Motor neuron (in vitro differentiated cells): Measurements from ENCODE around the gene BTBD16. TPM values are rescaled to one million over a fixed set of nuclear protein-coding genes. Genes with fewer than 3 reads are reported as not detected.

Experiments
- ATAC-seq, 8 experiments: fragments of 200-7000 bp; cut with Tn5 transposase; replicated peaks in 6 of 8; 2 replicates each; pipeline ENCODE4 v1.8.0; 2021; ENCODE audit warnings: mild to moderate bottlenecking in 8 of 8, moderate library complexity in 8 of 8
- H3K27ac ChIP-seq, 2 donors: fragments of 250-450 bp; sonication (Bioruptor Pico); 2 replicates each; pipeline ENCODE4 v1.9.0; 2021; ENCODE audit warnings: antibody characterized with exemption in 2 of 2, mild to moderate bottlenecking in 2 of 2, moderate library complexity in 1 of 2
- H3K4me1 ChIP-seq, 2 donors: fragments of 250-450 bp; sonication (Bioruptor Pico); replicated peaks in 1 of 2; 2 replicates each; pipeline ENCODE4 v1.6.1; 2021; ENCODE audit warnings: antibody characterized with exemption in 2 of 2, mild to moderate bottlenecking in 2 of 2, moderate library complexity in 1 of 2
- H3K4me3 ChIP-seq, 5 donors: fragments of 250-450 bp; sonication (Bioruptor Pico); 2 replicates each; pipeline ENCODE4 v1.9.0; 2021; ENCODE audit warnings: antibody characterized with exemption in 5 of 5, mild to moderate bottlenecking in 5 of 5, moderate library complexity in 4 of 5
- WGBS, 10 experiments: fragments of 450-650 bp; shearing (Covaris generic); methylation state at CpG; one replicate each; pipeline ENCODE4 v1.0.0; 2022; 5-methylcytosine and 5-hydroxymethylcytosine counted together
- in situ Hi-C, 9 experiments: fragments of 400-800 bp; cut with MboI; loops; one replicate each; pipeline ENCODE4 v1.15.0; 2021; ENCODE audit warnings: low sequenced_read_pairs in 9 of 9, low pct_unique_long_range_greater_than_20kb in 2 of 9; ENCODE audit not compliant: unreplicated experiment in 9 of 9
- total RNA-seq, 8 experiments: library from RNA; unstranded; fragments of 300-600 nt; gene quantifications; 2 replicates each; pipeline versions ENCODE4 v1.2.3 to v1.2.4, GENCODE V29; 2022

BTBD16 gene
- total RNA-seq, 8 experiments from 2014 or later = 0.09 to 0.76 (median 0.50) TPM; not detected in 5

DNA sequence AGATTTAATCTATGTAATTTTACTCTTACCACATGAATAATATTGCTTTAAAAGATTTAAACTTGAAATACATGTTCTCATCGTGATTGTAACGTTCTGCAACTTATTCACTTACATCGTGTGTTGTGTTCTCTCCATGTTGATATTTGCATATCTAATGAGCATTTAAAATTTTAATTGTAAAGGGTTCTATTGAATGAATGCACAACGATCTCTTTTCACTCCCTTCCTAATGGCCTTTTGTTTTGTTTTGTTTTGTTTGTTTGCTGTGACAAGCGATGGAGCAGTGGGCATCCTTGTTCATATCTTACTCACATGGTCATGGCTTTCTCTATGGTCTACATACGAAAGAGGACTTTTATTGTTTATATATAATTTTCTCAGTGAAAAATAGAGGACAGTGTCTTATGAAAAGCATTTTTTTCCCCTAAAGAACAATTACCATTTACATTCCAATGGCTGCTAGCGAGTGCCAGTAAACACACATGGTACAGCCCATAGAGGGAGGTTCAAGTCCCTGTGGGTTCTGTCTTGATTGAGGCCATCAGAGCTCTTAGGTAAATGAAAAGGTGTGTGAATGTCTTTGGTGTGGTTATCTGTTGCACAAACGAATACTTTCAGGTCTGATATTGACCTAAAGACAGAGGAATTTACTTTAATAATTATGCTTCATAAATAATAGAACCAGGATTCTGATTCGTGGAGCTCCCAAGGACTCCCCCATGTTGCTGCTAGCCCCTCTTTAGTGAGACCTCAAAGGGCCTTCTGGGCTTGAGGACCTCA lies 32.4 kb downstream of the BTBD16 start:
- ATAC-seq = no peak
- Histone ChIP-seq H3K4me3 (no peak overlapping the region), H3K4me1 (no peaks in the 10 kb centered on the region), H3K27ac (no peak overlapping the region)
- in situ Hi-C loops = loop anchor here in 2 of 9 experiments (10.0 to 25.0 kb wide), 2 partner anchors 134 to 261 kb away; partner anchors contain the start of gene DMBT1 (in 1 of the 2)
- WGBS, 10 experiments = 80 to 89% (median 81%) methylated on average over 5 to 9 of the region's 9 CpGs

DNA sequence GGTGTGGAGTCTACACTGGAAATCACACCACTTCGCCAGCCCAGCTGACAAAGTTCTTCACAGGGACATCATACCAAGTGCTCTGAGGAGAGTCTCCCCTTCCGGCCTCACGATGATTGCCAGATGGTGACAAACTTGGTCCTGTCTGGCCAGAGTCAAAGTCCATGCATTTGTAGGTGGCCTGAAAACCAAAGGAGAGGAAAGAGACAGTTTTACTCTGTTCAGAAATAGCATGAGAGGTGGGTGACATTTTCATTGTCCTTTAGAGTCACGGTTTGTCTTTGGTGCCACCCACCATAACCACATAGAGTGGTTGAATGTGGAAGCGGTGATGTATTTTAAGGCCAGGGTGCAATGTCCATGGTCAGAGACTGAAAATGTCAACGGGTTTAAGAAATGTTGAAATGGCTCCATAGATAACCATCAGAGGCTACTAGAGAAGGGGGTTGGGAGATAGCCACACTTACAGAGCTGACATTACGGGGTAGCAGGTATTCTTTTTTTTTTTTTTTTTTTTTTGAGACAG lies 33.0 kb downstream of the BTBD16 start:
- ATAC-seq = no peak
- in situ Hi-C loops = loop anchor here in 2 of 9 experiments (10.0 to 25.0 kb wide), 2 partner anchors 133 to 261 kb away; partner anchors contain the start of gene DMBT1 (in 1 of the 2)

DNA sequence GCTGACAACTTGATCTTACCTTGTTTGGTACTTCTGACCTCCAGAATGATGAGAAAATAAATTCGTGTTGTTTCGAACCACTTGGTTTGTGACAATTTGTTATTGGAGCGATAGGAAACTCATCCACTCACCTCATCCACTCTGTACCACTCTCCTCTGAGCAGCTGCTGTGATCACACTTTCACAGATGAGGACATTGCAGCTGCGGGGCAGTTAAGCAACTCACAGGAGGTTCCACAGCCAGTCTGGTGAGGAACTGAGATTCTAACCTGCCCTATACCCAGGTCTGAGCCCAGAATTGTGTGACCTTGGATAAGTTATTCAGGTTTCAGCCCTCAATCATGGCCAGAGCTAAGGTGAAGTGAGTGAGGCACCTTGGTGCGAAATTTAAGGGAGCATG lies 35.2 kb downstream of the BTBD16 start:
- in situ Hi-C loops = loop anchor here in 2 of 9 experiments (10.0 to 25.0 kb wide), 2 partner anchors 131 to 259 kb away; partner anchors contain the start of gene DMBT1 (in 1 of the 2)
- H3K4me1 ChIP-seq = no peaks in the 10 kb centered on the region
- no peak overlapping the region for H3K4me3 ChIP-seq
- WGBS, 10 experiments = 80 to 100% (median 93%) methylated on average over 1 to 5 of the region's 5 CpGs; no CpG with 5 or more reads in 2 of the 10 experiments
- no peak overlapping the region for H3K27ac ChIP-seq
- ATAC-seq = no peak

More for the DNA sequence above, 33.0 kb downstream of the BTBD16 start:
- Histone ChIP-seq H3K27ac (no peak overlapping the region), H3K4me3 (no peak overlapping the region), H3K4me1 (no peaks in the 10 kb centered on the region)
- WGBS, 10 experiments = 90 to 100% (median 100%) methylated on average over 2 to 6 of the region's 7 CpGs; no CpG with 5 or more reads in 1 of the 10 experiments

DNA sequence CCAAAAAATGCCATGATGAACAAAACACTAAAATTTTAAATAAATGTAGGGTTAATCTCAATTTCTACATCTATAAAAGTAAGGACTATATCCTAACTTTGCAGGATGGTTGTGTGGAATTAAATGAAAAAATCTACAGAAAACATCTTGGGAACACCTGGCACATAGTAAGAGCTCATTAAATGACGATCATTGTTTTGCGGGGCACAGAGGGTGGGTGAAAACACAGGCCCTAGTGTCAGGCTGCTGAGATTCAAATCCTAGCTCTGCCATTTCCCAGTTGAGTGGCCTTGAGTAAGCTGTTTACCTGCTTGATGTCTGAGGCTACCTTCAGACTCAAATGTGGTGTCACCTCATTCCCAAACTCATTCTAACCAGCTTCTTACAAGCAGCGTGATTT lies 35.6 kb downstream of the BTBD16 start:
- Histone ChIP-seq H3K4me1 (no peaks in the 10 kb centered on the region), H3K27ac (no peak overlapping the region), H3K4me3 (no peak overlapping the region)
- in situ Hi-C loops = loop anchor here in 2 of 9 experiments (10.0 to 25.0 kb wide), 2 partner anchors 131 to 258 kb away; partner anchors contain the start of gene DMBT1 (in 1 of the 2)
- WGBS, 10 experiments = 64 to 100% (median 77%) methylated on average over 2 to 3 of the region's 3 CpGs
- no peak for ATAC-seq

DNA sequence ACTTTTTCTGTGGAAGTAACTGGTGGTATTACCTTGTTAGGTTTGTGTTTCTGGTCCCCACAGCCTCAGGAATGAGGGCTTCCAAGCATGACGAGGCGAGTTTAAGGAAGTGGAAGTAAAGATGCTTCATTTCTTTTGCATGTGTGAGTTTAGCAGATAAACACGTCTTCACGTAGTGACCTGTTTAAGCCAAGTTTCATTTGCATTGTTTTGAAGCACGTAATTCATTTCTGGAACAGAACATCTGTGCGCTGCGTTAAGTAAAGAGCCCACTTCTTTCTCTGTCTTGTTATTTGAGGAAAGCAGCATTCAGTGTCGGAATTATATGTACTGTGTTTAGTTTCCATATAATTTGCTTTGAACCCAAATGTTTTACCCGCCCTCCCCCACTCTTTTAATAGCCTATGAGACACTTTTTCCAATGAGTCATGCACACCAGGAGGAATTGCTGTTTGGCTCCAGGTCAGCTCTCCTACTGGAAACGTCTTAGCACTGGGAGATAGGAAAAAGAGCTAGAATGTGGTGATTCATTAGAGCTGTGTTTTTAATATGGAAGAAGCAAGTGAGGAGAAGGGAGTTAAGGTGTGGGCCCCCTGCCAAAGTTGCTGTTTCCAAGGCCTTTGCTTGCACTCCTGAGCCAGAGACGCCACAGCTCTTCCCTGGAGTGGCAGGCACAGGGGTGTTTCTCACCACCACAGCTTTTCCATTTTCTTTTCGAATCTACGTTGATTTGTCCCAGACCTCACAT lies 36.7 kb downstream of the BTBD16 start:
- Histone ChIP-seq H3K27ac (no peak overlapping the region), H3K4me3 (no peak overlapping the region), H3K4me1 (no peaks in the 10 kb centered on the region)
- 0 to 98% (median 56%) methylated on average over 2 to 12 of the region's 13 CpGs; no CpG with 5 or more reads in 1 of the 10 experiments for WGBS, 10 experiments
- in situ Hi-C loops = loop anchor here in 2 of 9 experiments (10.0 to 25.0 kb wide), 2 partner anchors 129 to 257 kb away; partner anchors contain the start of gene DMBT1 (in 1 of the 2)
- ATAC-seq = peak in 6 of 8 experiments; percentile 53 to 96 (median 88)

DNA sequence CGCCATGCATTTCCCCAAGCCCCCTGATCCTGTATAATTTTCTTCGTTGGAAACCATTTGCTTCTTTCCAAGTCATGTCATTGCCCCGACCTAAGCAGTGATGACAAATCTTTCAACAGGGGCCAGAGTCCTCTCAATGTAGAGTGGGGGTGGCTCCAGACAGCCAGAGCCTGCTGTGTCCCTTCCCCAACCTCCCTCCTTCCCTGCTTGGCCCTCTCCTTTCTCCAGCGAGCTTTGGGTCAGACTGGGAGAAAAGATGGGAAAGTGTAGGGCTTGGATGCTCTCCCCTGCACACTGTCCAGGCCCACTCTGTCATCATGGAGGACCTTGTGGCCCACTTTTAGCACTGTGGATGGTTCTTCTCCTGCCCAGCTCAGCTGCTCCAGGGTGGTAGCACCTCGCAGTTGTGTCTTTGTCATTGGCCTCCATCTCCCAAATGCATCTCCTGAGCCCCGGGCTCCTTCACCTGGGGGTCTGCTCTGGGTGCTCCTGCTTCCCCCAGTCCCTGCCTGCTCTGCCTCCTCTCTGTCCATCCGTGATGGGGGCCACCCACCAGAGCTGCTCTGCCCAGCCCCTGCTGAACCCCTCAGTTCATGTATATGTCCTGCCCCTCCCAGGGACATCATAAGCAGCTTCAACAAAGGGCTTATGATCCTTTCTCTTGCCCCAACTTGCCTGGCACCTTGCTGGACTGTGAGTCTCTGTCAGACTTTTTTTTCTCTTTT lies 37.5 kb downstream of the BTBD16 start:
- Histone ChIP-seq H3K4me3 (no peak overlapping the region), H3K4me1 (no peaks in the 10 kb centered on the region), H3K27ac (no peak overlapping the region)
- in situ Hi-C loops = loop anchor here in 2 of 9 experiments (10.0 to 25.0 kb wide), 2 partner anchors 129 to 256 kb away; partner anchors contain the start of gene DMBT1 (in 1 of the 2)
- 18 to 100% (median 75%) methylated on average over 1 to 3 of the region's 7 CpGs; no CpG with 5 or more reads in 1 of the 10 experiments for WGBS, 10 experiments
- ATAC-seq = peak in 5 of 8 experiments; percentile 5 to 38 (median 9)

DNA sequence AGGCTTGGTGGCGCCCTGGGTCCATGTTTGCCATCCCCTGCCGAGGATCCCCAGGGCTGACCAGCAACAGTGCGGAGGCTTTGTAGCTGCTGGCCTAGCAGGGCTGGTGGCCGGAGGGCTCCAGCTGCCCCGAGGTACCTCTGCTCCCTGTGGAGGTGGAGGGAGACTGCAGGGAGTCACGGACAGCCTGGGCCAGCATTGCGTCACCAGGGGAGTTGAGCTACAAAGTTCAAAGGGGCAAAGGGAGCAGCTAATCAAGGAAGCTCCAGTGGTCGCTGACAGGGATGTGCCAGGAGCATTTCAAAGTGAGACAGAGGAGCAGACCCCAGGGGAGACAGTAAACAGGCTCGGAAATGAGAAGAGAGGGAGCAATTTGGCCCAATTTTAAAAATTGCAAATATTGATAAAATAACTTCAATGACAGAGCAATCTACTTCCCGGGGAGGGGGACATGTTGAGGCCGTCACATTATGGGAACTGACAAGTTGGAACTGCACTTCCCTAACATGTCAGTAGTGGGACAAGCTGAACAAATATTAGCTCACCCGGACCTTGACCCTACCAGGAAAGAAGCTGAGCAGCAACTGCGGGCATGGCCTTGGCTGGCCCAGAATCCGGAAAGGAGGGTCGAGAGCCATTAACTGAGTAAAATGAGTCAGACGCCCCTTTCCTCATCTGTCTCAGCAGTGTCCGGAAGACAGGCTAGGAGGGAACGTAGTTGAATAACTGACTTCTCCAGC lies 39.4 kb downstream of the BTBD16 start:
- in situ Hi-C loops = loop anchor here in 1 of 9 experiments (25.0 kb wide), 1 partner anchor 127 kb away; no protein-coding TSS in a partner anchor
- H3K4me1 ChIP-seq = no peaks in the 10 kb centered on the region
- peak in 2 of 8 experiments; percentile 45 to 69 for ATAC-seq
- H3K4me3 ChIP-seq = no peak overlapping the region
- 64 to 90% (median 74%) methylated on average over 2 to 13 of the region's 18 CpGs for WGBS, 10 experiments
- no peak overlapping the region for H3K27ac ChIP-seq

DNA sequence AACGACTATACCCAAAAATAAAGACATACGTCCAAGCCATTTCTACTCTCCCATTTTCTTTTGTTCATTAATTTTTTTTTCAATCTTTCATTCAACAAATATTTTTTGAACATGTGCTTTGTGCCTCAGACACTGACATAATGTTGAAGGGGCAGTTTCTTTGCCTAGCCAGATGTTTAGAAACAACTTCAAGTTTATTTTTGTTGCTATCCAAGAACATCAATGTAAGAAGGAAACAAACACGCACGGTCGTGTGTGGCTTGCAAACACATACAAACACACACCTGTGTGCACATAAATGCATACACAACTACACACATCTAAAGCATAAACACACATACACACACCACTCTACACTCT lies 39.9 kb downstream of the BTBD16 start:
- Histone ChIP-seq H3K27ac (no peak overlapping the region), H3K4me3 (no peak overlapping the region), H3K4me1 (no peaks in the 10 kb centered on the region)
- 48 to 100% (median 86%) methylated on average over 1 to 5 of the region's 5 CpGs; no CpG with 5 or more reads in 2 of the 10 experiments for WGBS, 10 experiments
- no peak for ATAC-seq
- in situ Hi-C loops = loop anchor here in 1 of 9 experiments (25.0 kb wide), 1 partner anchor 126 kb away; no protein-coding TSS in a partner anchor

DNA sequence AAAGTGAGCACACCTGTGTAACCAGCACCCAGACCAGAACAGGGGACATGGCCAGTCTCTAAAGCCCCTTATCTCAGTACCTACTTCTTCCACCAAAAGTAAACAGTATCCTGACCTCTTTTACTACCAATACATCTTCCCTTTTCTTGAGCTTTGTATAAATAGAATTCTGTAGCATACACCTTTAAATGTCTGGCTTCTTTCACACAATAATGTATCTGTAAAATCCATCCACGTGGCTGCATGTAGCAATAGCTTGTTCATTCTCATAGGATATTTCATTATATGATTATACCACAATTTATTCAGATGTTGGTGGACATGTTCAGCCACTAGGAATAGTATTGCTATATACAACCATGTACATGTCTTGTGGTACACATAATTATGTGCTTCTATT lies 40.6 kb downstream of the BTBD16 start:
- in situ Hi-C loops = loop anchor here in 1 of 9 experiments (25.0 kb wide), 1 partner anchor 126 kb away; no protein-coding TSS in a partner anchor
- 20 to 80% (median 33%) methylated on average over 1 of the region's 1 CpG; no CpG with 5 or more reads in 3 of the 10 experiments for WGBS, 10 experiments
- Histone ChIP-seq H3K4me3 (no peak overlapping the region), H3K4me1 (no peaks in the 10 kb centered on the region), H3K27ac (no peak overlapping the region)
- no peak for ATAC-seq

DNA sequence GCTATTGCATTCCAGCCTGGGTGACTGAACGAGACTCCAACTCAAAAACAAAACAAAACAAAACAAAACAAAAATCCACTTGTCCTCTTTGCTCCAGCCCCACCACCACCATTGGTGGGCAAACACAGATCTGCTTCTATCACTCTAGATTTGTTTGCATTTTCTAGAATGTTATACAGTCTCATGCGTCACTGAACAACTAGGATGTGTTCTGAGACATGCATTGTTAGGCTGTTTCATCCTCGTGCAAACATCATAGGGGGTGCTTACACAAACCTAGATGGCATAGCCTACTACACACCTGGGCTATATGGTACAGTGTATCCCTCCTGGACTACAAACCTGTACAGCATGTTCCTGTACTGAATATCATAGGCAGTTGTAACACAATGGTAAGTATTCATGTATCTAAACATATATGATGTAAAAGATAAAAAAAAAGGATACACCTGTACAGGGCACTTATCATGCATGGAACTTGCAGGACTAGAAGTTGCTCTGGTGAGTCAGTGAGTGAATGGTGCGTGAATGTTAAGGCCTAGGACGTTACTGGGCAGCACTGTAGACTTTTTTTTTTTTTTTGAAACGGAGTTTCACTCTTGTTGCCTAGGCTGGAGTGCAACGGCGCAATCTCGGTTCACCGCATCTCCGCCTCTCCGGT lies 45.3 kb downstream of the BTBD16 start:
- in situ Hi-C loops = loop anchor here in 1 of 9 experiments (25.0 kb wide), 1 partner anchor 121 kb away; no protein-coding TSS in a partner anchor
- 50 to 100% (median 91%) methylated on average over 1 to 11 of the region's 12 CpGs; no CpG with 5 or more reads in 3 of the 10 experiments for WGBS, 10 experiments
- no peak for ATAC-seq

DNA sequence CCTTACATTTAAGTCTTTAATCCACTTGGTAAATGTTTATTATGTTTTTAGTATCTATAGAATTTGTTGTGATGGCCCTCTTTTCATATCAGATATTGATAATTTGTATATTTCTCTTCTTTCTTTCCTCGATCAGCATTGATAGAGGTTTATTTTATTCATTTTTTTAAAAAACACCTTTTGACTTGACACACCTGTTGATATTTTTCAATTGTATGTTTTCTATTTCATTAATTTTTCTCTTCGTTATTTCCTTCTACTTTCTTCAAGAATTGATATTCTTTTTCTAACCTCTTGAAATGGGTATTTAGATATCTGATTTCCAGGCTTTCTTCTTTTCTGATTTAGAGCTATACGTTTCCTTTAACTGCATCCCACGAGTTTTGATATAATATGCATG lies 50.9 kb downstream of the BTBD16 start:
- in situ Hi-C loops = loop anchor here in 1 of 9 experiments (25.0 kb wide), 1 partner anchor 115 kb away; no protein-coding TSS in a partner anchor
- 27 to 77% (median 60%) methylated on average over 2 to 4 of the region's 4 CpGs for WGBS, 10 experiments
- no peak overlapping the region for H3K4me3 ChIP-seq
- no peaks in the 10 kb centered on the region for H3K4me1 ChIP-seq
- H3K27ac ChIP-seq = no peak overlapping the region
- no peak for ATAC-seq

More for the DNA sequence above, 45.3 kb downstream of the BTBD16 start:
- Histone ChIP-seq H3K4me3 (no peak overlapping the region), H3K4me1 (no peaks in the 10 kb centered on the region), H3K27ac (no peak overlapping the region)
